Subcutaneous adipose tissue (tissue), 4 donors: ENCODE data around the gene SELENOO. TPM values are rescaled to one million over a fixed set of nuclear protein-coding genes. Genes with fewer than 3 reads are reported as not detected.

ENCODE experiments used
- total RNA-seq, 4 donors: library from RNA; depleted of rRNA; stranded (reverse); fragments of >200 nt; gene quantifications; one replicate each; pipeline ENCODE4 v1.1.0, GENCODE V29; 2016
- TF ChIP-seq, protein P1 (sequence below): fragments of 450-650 bp; IDR thresholded peaks from one replicate; pipeline ENCODE4 v1.5.1; 2016; ENCODE audit warnings: low read depth, mild to moderate bottlenecking, control low read depth, antibody characterized with exemption, moderate library complexity

SELENOO gene
- total RNA-seq, 4 donors from 2014 or later: 13.2 to 36.5 (median 18.9) TPM

DNA sequence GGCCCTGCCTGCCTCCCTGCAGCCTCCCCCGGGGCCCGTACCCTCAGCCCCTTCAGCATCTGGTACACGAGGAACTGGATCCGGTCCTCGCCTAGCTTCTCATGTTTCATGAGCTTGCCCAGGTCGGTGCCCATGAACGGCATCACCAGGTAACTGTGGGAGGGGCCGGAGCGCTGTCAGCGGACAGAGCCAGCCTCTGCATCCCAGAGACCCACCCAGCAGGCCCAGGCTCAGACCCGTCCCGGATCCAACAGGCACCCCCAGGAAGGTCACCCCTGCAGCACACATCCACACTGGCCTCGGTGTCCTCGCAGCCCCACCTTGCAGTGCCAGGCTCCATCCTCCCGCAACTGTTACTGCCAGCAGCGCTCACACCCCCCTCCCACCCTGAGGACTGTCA lies 56.2 kb downstream of the SELENOO start:
- TF ChIP-seq, protein P1, sequence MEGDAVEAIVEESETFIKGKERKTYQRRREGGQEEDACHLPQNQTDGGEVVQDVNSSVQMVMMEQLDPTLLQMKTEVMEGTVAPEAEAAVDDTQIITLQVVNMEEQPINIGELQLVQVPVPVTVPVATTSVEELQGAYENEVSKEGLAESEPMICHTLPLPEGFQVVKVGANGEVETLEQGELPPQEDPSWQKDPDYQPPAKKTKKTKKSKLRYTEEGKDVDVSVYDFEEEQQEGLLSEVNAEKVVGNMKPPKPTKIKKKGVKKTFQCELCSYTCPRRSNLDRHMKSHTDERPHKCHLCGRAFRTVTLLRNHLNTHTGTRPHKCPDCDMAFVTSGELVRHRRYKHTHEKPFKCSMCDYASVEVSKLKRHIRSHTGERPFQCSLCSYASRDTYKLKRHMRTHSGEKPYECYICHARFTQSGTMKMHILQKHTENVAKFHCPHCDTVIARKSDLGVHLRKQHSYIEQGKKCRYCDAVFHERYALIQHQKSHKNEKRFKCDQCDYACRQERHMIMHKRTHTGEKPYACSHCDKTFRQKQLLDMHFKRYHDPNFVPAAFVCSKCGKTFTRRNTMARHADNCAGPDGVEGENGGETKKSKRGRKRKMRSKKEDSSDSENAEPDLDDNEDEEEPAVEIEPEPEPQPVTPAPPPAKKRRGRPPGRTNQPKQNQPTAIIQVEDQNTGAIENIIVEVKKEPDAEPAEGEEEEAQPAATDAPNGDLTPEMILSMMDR: no peak

- TF ChIP-seq, protein P1: no peak
Measured at GRCh38 chr22:50257451-50258360, 56.9 kb downstream of the SELENOO start.

- TF ChIP-seq, protein P1: no peak
Measured at GRCh38 chr22:50258361-50259292, 57.8 kb downstream of the SELENOO start.

- TF ChIP-seq, protein P1: no peak
Measured at GRCh38 chr22:50259302-50259701, 58.5 kb downstream of the SELENOO start.

- TF ChIP-seq, protein P1: no peak
Measured at GRCh38 chr22:50260434-50260800, 59.6 kb downstream of the SELENOO start.

DNA sequence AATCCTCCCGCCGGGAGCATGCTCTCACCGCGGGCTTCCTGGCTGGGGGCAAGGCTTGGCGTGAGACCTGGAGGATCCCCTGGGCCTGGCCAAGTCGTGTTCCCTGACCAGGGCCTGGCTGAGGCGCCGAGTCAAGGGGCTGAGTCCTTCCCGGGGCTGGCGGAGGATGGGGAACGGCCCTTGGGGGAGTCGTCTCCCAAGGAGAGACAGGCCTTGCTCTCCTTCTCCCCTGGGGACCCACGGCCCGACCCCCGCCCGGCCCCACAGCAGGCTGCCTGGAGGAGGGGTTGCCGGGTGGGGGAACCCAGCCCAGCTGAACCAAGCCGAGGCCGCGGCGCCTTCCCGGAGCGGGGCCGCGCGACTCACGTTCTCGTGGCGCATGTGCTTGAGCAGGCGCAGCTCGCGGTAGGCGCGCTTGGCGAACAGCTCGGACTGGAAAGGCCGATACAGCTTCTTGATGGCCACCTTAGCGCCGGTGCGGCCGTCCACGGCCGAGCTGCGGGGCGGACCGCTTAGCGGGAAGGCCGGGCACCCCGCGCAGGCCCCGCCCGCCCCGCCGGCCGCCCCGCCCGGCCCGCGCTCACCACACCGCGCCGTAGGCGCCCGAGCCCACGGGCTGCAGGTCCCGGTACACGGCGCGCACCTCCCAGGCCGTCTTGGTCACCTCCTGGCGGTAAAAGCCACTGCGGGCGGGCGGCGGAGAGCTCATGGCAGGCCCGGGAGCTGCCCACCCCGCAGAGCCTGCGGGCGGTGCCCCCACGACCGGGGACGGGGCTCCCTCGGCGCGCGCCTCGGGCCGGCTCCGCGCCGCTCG lies 60.2 kb downstream of the SELENOO start:
- TF ChIP-seq, protein P1: no peak
